ENCODE results near the gene CTSH.

The CTSH gene

GRCh38 chr15:78944202-78944625, 632 bp downstream of the CTSH start:
- peak overlapping the region; percentile 49 for H3K4me3 ChIP-seq (ENCODE audit: low read depth, low read length)
- TF ChIP-seq, protein P1, sequence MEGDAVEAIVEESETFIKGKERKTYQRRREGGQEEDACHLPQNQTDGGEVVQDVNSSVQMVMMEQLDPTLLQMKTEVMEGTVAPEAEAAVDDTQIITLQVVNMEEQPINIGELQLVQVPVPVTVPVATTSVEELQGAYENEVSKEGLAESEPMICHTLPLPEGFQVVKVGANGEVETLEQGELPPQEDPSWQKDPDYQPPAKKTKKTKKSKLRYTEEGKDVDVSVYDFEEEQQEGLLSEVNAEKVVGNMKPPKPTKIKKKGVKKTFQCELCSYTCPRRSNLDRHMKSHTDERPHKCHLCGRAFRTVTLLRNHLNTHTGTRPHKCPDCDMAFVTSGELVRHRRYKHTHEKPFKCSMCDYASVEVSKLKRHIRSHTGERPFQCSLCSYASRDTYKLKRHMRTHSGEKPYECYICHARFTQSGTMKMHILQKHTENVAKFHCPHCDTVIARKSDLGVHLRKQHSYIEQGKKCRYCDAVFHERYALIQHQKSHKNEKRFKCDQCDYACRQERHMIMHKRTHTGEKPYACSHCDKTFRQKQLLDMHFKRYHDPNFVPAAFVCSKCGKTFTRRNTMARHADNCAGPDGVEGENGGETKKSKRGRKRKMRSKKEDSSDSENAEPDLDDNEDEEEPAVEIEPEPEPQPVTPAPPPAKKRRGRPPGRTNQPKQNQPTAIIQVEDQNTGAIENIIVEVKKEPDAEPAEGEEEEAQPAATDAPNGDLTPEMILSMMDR (IDR thresholded peaks at IDR 0.05; ENCODE audit: low read depth, low read length, missing control alignments), result no peak
- H3K36me3 ChIP-seq (replicated peaks), result no peaks in the 10 kb centered on the region
- peaks cover 17% of the 10 kb centered on the region for H3K27me3 ChIP-seq (replicated peaks)
- no peak overlapping the region for H3K27ac ChIP-seq
- no peak for DNase-seq
- in situ Hi-C loops (cut with HindIII; ENCODE audit: low pct_ligation_motif_present, low sequenced_read_pairs), result no loop called here

DNA sequence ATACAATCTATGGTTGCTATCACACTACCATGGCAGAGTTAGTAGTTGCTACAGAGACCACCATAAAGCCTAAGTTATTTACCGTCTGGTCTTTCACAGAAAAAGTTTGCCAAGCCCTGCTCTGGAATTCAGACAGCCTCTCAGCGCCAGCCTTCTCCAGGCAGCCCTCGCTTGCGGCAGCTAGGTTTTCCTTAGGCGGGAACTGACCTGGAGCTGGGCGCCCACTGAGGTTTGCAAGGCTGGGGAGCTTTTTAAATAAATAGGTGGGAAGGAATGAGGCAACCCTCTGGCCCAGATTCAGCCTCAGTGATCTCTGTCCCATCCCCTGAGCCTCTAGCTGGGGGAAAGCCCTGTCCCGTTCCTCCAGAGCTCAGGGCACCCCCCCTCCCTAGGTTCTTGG, 1.2 kb downstream of the CTSH start:
- H3K27me3 ChIP-seq (replicated peaks), result peaks cover 17% of the 10 kb centered on the region
- no peaks in the 10 kb centered on the region for H3K36me3 ChIP-seq (replicated peaks)
- H3K27ac ChIP-seq, result no peak overlapping the region
- DNase-seq, result no peak
- no peak overlapping the region for H3K4me3 ChIP-seq (ENCODE audit: low read depth, low read length)
- in situ Hi-C loops (cut with HindIII; ENCODE audit: low pct_ligation_motif_present, low sequenced_read_pairs), result no loop called here
- TF ChIP-seq, protein P1 (IDR thresholded peaks at IDR 0.05; ENCODE audit: low read depth, low read length, missing control alignments), result no peak

DNA sequence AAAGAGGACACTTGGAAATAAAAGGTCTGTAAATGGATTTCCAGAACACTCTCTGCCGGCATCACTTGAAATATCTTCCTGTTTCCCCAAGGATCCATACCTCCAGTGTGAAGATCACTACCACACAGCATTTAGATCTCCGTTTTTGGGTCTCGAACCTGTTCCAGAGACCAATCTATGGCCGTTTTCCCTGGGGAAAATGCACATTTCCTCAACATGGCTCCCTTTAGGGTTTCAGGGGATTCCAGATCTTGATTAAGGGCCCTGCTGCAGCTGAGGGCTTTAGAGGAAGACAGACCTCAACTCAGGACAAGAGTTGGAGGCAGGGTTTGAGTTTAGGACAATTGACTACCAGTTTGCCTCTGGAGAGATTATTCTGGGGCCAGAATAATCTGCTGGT, 2.1 kb downstream of the CTSH start:
- in situ Hi-C loops (cut with HindIII; ENCODE audit: low pct_ligation_motif_present, low sequenced_read_pairs), result no loop called here
- H3K4me3 ChIP-seq (ENCODE audit: low read depth, low read length), result no peak overlapping the region
- H3K27me3 ChIP-seq (replicated peaks), result peaks cover 17% of the 10 kb centered on the region
- no peak for DNase-seq
- no peaks in the 10 kb centered on the region for H3K36me3 ChIP-seq (replicated peaks)
- no peak overlapping the region for H3K27ac ChIP-seq
- TF ChIP-seq, protein P1 (IDR thresholded peaks at IDR 0.05; ENCODE audit: low read depth, low read length, missing control alignments), result no peak

- TF ChIP-seq, protein P1 (IDR thresholded peaks at IDR 0.05; ENCODE audit: low read depth, low read length, missing control alignments), result no peak
- DNase-seq, result no peak
- H3K27me3 ChIP-seq (replicated peaks), result peaks cover 6% of the 10 kb centered on the region
- no peak overlapping the region for H3K27ac ChIP-seq
- H3K4me3 ChIP-seq (ENCODE audit: low read depth, low read length), result no peak overlapping the region
- no peaks in the 10 kb centered on the region for H3K36me3 ChIP-seq (replicated peaks)
- in situ Hi-C loops (cut with HindIII; ENCODE audit: low pct_ligation_motif_present, low sequenced_read_pairs), result no loop called here
Measured at GRCh38 chr15:78938658-78939488, 6.0 kb downstream of the CTSH start.

DNA sequence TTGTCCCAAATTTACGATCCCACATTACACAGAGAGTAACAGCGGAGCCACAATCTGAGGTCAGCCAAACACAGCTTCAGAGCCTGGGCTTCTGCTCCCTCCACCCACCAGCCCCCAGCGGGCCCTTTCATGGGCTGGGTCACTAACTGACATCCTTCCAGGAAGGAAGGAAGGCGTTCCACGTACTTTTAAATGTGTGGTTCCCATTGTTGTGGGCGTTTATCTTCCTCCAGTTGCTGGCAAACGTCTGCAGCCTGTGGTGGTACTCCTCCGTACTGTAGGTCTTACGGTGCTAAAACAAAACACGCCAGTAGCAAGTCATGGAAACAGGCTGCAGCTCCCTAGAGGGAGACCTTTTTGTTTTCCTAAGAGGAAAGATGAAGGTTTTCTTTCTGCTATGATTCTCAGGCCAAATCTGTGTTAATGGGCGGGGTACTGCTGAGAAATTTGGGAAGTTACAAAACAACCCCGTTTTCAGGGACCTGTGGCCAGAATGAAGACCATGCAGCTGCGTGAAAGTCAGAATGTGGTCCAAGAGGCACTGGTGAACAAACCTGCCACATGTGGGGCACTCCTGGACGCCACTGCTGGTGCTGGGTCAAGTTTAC, 7.6 kb downstream of the CTSH start:
- H3K4me3 ChIP-seq (ENCODE audit: low read depth, low read length), result no peak overlapping the region
- no peak for DNase-seq
- TF ChIP-seq, protein P1 (IDR thresholded peaks at IDR 0.05; ENCODE audit: low read depth, low read length, missing control alignments), result no peak
- in situ Hi-C loops (cut with HindIII; ENCODE audit: low pct_ligation_motif_present, low sequenced_read_pairs), result no loop called here
- H3K27ac ChIP-seq, result no peak overlapping the region
- no peaks in the 10 kb centered on the region for H3K27me3 ChIP-seq (replicated peaks)
- no peaks in the 10 kb centered on the region for H3K36me3 ChIP-seq (replicated peaks)
